Measurements from ENCODE around the gene TP63.

DNA sequence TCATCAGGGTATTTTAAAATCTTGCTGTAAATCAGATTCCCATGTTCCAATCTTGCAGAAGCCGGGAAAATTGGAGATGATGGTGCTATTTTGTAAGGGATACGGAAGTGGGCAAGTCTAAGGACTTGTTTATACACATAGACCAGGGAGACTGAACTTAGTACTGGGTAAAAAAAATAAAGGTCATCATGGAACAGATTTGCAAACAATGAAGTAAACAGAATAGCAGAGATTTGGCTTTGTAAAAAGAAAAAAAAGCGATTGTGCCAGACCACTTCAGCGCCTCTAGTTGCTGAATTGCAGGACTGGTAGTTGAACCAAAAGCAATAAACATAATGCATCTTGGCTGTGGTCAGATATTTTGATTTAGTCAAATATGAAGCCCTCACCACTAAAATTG, 229.1 kb downstream of the TP63 start:
- no peak for TF ChIP-seq POLR2A (IDR thresholded peaks at IDR 0.05)
- TF ChIP-seq, protein P1, sequence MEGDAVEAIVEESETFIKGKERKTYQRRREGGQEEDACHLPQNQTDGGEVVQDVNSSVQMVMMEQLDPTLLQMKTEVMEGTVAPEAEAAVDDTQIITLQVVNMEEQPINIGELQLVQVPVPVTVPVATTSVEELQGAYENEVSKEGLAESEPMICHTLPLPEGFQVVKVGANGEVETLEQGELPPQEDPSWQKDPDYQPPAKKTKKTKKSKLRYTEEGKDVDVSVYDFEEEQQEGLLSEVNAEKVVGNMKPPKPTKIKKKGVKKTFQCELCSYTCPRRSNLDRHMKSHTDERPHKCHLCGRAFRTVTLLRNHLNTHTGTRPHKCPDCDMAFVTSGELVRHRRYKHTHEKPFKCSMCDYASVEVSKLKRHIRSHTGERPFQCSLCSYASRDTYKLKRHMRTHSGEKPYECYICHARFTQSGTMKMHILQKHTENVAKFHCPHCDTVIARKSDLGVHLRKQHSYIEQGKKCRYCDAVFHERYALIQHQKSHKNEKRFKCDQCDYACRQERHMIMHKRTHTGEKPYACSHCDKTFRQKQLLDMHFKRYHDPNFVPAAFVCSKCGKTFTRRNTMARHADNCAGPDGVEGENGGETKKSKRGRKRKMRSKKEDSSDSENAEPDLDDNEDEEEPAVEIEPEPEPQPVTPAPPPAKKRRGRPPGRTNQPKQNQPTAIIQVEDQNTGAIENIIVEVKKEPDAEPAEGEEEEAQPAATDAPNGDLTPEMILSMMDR (IDR thresholded peaks at IDR 0.05) = no peak

Measured in adrenal gland (tissue), 5 donors.